ENCODE results near the gene DLGAP3. TPM values are rescaled to one million over a fixed set of nuclear protein-coding genes. Genes with fewer than 3 reads are reported as not detected.
A peak's percentile ranks its signal among the peaks of the same experiment; 100 is the strongest.

Gene DLGAP3
- total and polyA plus RNA-seq, 9 donors = 0.05 to 0.62 (median 0.18) TPM

- Histone ChIP-seq H3K27me3 (peaks cover 2% of the 10 kb centered on the region), H3K4me1 (ENCODE audit: insufficient read depth) (peaks cover 8% of the 10 kb centered on the region), H3K36me3 (no peaks in the 10 kb centered on the region), H3K9me3 (no peaks in the 10 kb centered on the region), H3K27ac (no peak overlapping the region), H3K4me3 (no peak overlapping the region)
- TF ChIP-seq EP300 (IDR thresholded peaks at IDR 0.05) (no peak), CTCF (IDR thresholded peaks at IDR 0.05) (no peak), POLR2A (IDR thresholded peaks at IDR 0.05) (no peak)
- DNase-seq = no peak
- WGBS, 3 donors = 20 to 27% (median 25%) methylated on average over 5 of the region's 5 CpGs
- intact Hi-C loops (cut with DNase I) = no loop called here
These were observed 1.2 kb upstream of the DLGAP3 start for GRCh38 chr1:34930702-34931071.

- no peaks in the 10 kb centered on the region for H3K36me3 ChIP-seq
- 0 to 2% (median 1%) methylated on average over 40 to 61 of the region's 61 CpGs for WGBS, 3 donors
These were observed 627 bp upstream of the DLGAP3 start for GRCh38 chr1:34929853-34930701.

GRCh38 chr1:34928699-34929496 is 552 bp downstream of the DLGAP3 start:
- no peak overlapping the region for H3K27ac ChIP-seq
- no peaks in the 10 kb centered on the region for H3K36me3 ChIP-seq
- H3K9me3 ChIP-seq = no peaks in the 10 kb centered on the region
- H3K4me3 ChIP-seq = peak overlapping the region; percentile 17
- H3K27me3 ChIP-seq = peaks cover 2% of the 10 kb centered on the region
- TF ChIP-seq CTCF (IDR thresholded peaks at IDR 0.05) (no peak), POLR2A (IDR thresholded peaks at IDR 0.05) (no peak), EP300 (IDR thresholded peaks at IDR 0.05) (no peak)
- peaks cover 8% of the 10 kb centered on the region for H3K4me1 ChIP-seq (ENCODE audit: insufficient read depth)
- WGBS, 3 donors = 2 to 4% (median 3%) methylated on average over 60 to 66 of the region's 66 CpGs
- intact Hi-C loops (cut with DNase I) = no loop called here
- no peak for DNase-seq

More at GRCh38 chr1:34929853-34930701, 627 bp upstream of the DLGAP3 start:
- TF ChIP-seq EP300 (IDR thresholded peaks at IDR 0.05) (no peak), CTCF (IDR thresholded peaks at IDR 0.05) (no peak), POLR2A (IDR thresholded peaks at IDR 0.05) (no peak)
- Histone ChIP-seq H3K9me3 (no peaks in the 10 kb centered on the region), H3K27ac (no peak overlapping the region), H3K4me1 (ENCODE audit: insufficient read depth) (peaks cover 8% of the 10 kb centered on the region), H3K4me3 (peak overlapping the region; percentile 17), H3K27me3 (peaks cover 2% of the 10 kb centered on the region)
- DNase-seq = no peak
- intact Hi-C loops (cut with DNase I) = no loop called here

GRCh38 chr1:34928066-34928696 is 1.3 kb downstream of the DLGAP3 start:
- 20 to 27% (median 26%) methylated on average over 9 of the region's 9 CpGs for WGBS, 3 donors
- no peaks in the 10 kb centered on the region for H3K9me3 ChIP-seq
- intact Hi-C loops (cut with DNase I) = no loop called here
- no peaks in the 10 kb centered on the region for H3K36me3 ChIP-seq
- DNase-seq = no peak
- no peak overlapping the region for H3K4me3 ChIP-seq
- no peak overlapping the region for H3K27ac ChIP-seq
- peaks cover 2% of the 10 kb centered on the region for H3K27me3 ChIP-seq
- TF ChIP-seq EP300 (IDR thresholded peaks at IDR 0.05) (no peak), CTCF (IDR thresholded peaks at IDR 0.05) (no peak), POLR2A (IDR thresholded peaks at IDR 0.05) (no peak)
- peaks cover 8% of the 10 kb centered on the region for H3K4me1 ChIP-seq (ENCODE audit: insufficient read depth)

All from ovary (tissue), 9 donors.